NCI-H2196 treated with DMSO at 0.1 percent for 48 hours (cell line): ENCODE data around the gene TP63.
"Not testable (repeated sequence)": the region's sequence is repeated elsewhere in the genome, so short reads cannot be mapped to it uniquely, and the experiment has no call there.

Experiments used
- DNase-seq: peaks from one replicate; lab custom pipeline; 2025; ENCODE audit not compliant: unreplicated experiment; lab: John Stamatoyannopoulos, UW

The TP63 gene

DNA sequence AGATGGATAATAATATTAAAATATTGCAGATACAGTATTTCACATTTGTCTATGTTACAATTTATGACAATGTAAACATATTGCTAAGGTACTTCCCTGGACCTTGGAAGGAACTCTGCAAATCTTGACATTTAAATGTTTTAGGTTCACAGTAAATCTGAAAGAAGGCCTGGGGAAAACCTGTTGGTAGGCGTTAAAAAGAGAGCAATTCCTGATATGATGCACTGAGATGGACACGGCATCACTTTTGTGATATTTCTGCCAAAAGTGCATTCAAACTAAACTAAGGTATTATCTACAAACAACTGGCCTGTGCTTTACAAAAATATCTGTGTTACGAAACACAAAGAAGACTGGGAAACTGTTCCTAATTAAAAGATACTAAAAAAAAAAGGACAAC lies 6.1 kb upstream of the TP63 start:
- no peak for DNase-seq

- no peak for DNase-seq
Measured at GRCh38 chr3:189625572-189625971, 5.6 kb upstream of the TP63 start.

DNA sequence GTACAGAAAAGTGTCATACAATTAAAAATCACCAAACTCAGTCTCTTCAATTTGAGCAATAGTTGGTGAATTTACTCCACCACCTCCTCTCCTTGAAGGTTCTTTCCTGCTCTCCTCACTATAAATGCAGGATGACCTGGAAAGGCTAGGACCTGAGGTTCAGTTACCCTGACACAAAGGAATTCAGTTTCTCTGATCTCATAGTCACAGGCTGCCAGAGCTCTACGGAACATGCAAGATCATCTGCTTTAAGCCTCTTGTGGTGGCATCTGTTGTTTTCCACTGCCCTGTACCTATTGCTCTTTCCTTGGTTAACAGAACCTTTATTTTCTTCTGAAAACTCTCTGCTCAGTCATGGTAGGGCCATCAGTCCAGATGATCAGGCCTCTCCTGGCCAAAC lies 4.9 kb upstream of the TP63 start:
- DNase-seq: no peak

GRCh38 chr3:189629803-189630455 lies 1.3 kb upstream of the TP63 start:
- no peak for DNase-seq

DNA sequence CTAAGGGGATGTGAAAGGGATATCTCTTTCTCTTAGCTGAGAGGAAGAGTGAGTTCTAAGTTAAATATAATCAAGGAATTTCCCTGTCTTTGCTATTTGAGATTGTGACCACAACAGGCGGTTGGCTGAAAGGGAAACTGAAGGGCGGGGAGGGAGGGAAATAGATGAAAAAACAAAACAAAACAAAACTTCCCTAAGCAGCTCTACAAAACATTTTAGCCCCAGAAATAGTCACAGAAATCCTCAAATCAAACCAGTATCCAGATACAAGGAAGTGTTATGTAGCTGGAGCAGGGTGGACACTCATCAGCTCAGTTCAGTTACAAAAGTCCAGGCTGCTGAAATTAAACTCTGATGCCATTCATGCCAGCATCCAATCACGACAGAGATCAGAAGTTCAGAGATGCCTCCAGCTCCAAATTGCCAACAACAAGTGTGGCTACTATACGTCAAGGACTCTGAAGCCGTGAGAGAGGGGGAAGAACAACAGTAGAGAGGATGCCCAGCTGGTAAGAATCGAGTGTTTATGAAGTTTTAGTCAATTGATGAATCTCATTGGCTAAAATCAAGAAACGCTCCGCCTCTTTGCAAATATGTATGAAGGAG lies 319 bp upstream of the TP63 start:
- no peak for DNase-seq

DNA sequence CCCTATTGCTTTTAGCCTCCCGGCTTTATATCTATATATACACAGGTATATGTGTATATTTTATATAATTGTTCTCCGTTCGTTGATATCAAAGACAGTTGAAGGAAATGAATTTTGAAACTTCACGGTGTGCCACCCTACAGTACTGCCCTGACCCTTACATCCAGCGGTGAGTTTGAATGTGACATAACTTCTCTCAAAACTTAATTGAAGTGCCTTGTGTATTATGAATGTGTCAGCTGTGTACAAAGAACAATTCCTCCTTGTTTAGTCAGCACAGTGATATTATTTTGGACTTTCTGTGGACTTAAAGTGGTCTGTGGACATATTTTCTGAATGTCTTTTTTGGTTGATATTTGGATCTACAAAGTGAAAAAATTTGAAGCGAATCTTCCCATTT lies 220 bp downstream of the TP63 start:
- no peak for DNase-seq

GRCh38 chr3:189632242-189632641 lies 1.1 kb downstream of the TP63 start:
- no peak for DNase-seq

DNA sequence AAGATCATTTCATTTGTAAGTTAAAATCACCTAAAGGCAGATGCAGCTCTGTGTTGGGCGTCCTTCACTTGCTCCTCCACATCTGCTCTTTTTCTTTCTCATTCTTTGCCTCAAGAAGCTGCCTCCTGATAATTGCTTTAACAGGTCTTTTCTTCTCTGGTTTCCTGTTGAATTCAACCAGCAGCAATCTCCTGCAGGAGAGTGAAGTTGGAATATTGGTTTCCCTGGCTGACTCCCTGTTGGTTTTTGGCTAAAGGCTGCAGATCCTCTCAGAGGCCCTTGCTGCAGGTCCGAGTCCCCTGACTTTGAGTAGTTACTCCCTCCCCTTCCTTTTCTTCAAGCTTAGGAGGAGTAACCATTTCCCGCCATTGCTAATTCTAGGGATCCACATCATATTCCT lies 4.2 kb downstream of the TP63 start:
- no peak for DNase-seq

DNA sequence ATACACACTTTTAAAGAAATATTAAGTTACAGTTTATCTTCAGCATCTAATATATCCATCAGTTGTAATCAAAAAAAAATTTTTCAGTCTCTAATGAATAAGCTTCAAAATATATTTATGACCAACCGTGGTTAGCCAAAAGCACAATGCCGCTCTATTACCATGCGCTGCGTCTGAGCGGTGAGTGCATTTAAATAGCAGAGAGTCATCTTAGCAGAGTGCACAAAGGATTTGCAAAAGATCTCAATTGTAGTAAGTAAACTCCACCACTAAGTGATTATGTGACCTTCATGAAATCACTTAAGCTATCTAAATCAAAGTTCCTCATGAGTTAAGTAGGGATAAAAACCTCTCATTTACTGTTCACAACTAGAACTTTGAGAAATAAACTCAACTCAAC lies 4.9 kb downstream of the TP63 start:
- no peak for DNase-seq

GRCh38 chr3:189637750-189638149 lies 6.6 kb downstream of the TP63 start:
- DNase-seq: no peak

DNA sequence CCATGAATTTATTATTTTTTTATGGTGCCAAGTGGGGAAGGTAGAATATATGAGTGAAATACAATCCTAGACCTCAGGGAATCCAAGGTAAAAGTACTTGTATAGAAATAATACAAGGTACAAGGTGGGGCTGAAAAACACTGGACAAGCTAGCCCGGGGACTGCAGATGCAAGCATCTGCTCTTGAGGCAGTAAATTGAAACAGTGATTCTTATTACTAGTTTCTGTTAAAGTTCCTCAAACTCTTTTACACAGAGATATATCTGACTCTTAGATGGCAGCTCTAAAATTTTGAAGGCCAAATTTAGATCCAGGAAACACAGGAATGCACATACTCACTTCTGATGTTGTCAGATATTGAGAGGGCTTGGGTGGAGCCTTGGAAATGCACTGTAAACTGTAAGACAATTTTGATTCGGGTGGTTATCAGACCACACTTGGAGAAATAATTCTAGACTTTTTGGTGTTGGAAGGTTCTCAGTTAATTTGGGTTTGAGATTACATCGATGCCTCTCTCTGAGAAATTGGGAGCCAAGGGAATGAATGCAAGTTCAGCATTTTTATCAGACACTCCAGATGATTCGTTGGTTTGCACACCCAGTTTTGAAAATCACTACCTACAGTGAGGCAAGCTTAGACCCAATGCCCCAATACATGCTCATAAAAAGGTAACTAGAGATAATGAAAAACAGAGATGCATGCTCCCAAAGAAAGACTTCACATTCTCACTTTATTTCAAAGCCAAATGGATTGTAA lies 7.3 kb downstream of the TP63 start:
- DNase-seq: no peak

- DNase-seq: no peak
Measured at GRCh38 chr3:189641776-189642175, 10.6 kb downstream of the TP63 start.

GRCh38 chr3:189646853-189647542 lies 15.8 kb downstream of the TP63 start:
- DNase-seq: no peak

- no peak for DNase-seq
Measured at GRCh38 chr3:189652042-189652441, 20.9 kb downstream of the TP63 start.

DNA sequence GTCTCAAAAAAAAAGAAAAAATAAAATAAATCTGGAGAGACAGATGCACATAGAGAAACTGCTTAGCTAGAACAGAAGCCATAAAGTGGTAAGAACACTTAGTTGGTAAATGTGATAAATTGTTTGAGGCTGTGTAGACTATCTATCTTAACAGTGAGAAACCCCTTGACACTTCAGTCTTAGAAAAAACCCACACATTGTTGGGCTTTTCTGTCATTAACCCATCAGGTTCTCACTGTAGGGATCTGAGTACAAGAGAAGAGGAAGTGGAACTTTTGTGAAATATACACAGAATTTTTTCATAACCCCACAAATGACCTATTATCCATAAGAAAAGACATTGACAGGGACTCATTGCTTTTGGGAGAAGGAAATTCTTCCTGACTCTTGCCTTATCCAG lies 24.4 kb downstream of the TP63 start:
- no peak for DNase-seq

GRCh38 chr3:189659571-189659970 lies 28.4 kb downstream of the TP63 start:
- DNase-seq: no peak

GRCh38 chr3:189664311-189664710 lies 33.1 kb downstream of the TP63 start:
- no peak for DNase-seq

- DNase-seq: not testable (repeated sequence)
Measured at GRCh38 chr3:189672346-189672745, 41.2 kb downstream of the TP63 start.

DNA sequence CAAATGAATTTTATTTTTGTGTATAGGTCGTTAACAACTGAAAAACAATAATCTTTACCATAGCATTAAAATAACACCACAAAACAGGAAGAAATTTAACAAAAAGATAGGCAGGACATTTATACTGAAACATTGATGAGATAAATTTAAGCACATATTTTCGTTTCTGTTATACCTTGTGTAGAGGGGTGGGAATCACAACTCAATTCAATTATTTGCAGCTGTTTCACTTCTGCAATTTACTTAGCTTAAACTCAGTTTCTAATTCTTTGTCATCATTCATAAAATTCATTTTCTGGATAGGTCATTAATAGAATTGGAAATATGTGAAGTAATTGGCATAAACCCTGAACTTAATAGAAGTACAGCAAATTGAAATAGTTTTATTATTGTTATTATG lies 42.3 kb downstream of the TP63 start:
- no peak for DNase-seq

DNA sequence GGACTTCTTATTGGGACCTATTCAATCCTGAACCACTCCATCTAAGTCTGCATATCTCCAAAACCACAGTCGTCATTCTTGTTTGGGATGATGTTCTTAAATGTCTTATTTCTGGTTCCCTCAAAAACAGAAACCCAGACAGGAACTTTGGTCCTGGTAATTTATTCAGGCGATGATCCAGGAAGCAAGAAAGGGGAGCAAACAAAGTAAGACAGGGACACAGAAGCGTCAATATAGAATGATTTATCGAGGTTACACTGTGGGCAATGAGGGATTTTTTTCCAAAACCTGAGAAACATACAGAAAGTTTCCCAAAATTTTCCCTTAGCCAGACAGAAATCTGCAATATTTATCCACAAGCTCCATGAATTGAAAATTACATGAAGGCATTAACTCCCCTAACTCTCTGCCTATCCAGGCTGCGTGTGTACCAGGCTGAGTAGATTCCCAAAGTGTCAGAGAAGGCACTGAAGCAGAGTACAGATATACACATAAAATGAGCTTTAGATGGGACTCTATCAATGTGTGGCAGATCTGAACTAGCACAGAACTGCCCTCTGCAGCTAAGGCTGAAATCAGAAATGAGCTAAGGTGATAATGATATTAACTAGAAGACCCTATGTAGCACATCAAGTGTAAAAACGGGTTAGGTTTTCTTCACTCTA lies 43.2 kb downstream of the TP63 start:
- DNase-seq: no peak

GRCh38 chr3:189677667-189678066 lies 46.5 kb downstream of the TP63 start:
- DNase-seq: no peak
